HepG2 (cell line): ENCODE results near the gene SLC41A3. TPM values are rescaled to one million over a fixed set of nuclear protein-coding genes. Genes with fewer than 3 reads are reported as not detected.

Experiments
- ATAC-seq: fragments of 200-7000 bp; cut with Tn5 transposase; 3 replicates; pipeline ENCODE4 v1.9.1; 2020; ENCODE audit warnings: mild to moderate bottlenecking, moderate library complexity
- BruUV-seq: library from RNA; stranded (reverse); fragments of 400-500 nt; replicated peaks from 2 replicates; lab custom pipeline; 2021; lab: Mats Ljungman, UMichigan
- CTCF ChIA-PET: fragments of 300-600 bp; formaldehyde crosslinking; extraction: SDS; loops from one replicate; lab custom pipeline; 2021; ENCODE audit warnings: low total read pairs, inconsistent platforms, low intra/inter-chr PET ratio; lab: Yijun Ruan, JAX
- POLR2A ChIA-PET: fragments of 350-600 bp; sonication (Branson Sonifier 250); formaldehyde crosslinking; loops from one replicate; lab custom pipeline; 2020; ENCODE audit warnings: antibody characterized with exemption, inconsistent platforms; lab: Yijun Ruan, JAX
- DNase-seq: peaks from one replicate; pipeline ENCODE4 v3.0.0-alpha.2; 2015; ENCODE audit warnings: low spot score
- FAIRE-seq: peaks from 3 replicates; lab custom pipeline; 2011; peaks lifted over from hg19 to GRCh38; lab: Jason Lieb, UNC
- H2AFZ ChIP-seq: one replicate; pipeline ENCODE4 v1.6.1; 2011; ENCODE audit warnings: low read length, inconsistent platforms
- H3K27ac ChIP-seq: fragments of 300-600 bp; 3 replicates; pipeline ENCODE4 v1.8.0; 2011; ENCODE audit warnings: mixed run types, mild to moderate bottlenecking, mixed read lengths, low read length, inconsistent platforms; ENCODE audit not compliant: insufficient read depth; ENCODE audit errors: extremely low read length
- H3K27me3 ChIP-seq, 2 experiments: fragments of 200-600 bp in 1 of 2; 2 replicates in 1 of 2; 3 replicates in 1 of 2; pipeline versions ENCODE4 v1.6.0 to v1.8.0; 2011; ENCODE audit warnings: low read length in 2 of 2, mild to moderate bottlenecking in 2 of 2, moderate library complexity in 2 of 2, inconsistent platforms in 1 of 2; ENCODE audit not compliant: insufficient read depth in 2 of 2, control insufficient read depth in 1 of 2
- H3K36me3 ChIP-seq, 2 experiments: fragments of 200-600 bp in 1 of 2; replicated peaks in 1 of 2; 2 replicates in 1 of 2; 3 replicates in 1 of 2; pipeline versions ENCODE4 v1.5.1 to v1.8.0; 2011; ENCODE audit warnings: low read length in 2 of 2, inconsistent platforms in 1 of 2; ENCODE audit not compliant: insufficient read depth in 2 of 2, control insufficient read depth in 1 of 2
- H3K4me1 ChIP-seq: 2 replicates; pipeline ENCODE4 v1.5.1; 2012; ENCODE audit warnings: low read length, inconsistent platforms; ENCODE audit not compliant: insufficient read depth
- H3K4me2 ChIP-seq: 2 replicates; pipeline ENCODE4 v1.6.0; 2011; ENCODE audit warnings: low read depth, low read length, inconsistent platforms
- H3K4me3 ChIP-seq, 3 experiments: fragments of 200-600 bp in 1 of 3; sonication (generic), shearing (Covaris generic) in 1 of 3; replicated peaks in 1 of 3; 2 replicates each; pipeline ENCODE4 v1.5.1; 2011 to 2016; ENCODE audit warnings: low read length in 3 of 3, inconsistent platforms in 2 of 3, low read depth in 2 of 3, mild to moderate bottlenecking in 2 of 3, control low read depth in 1 of 3, mixed read lengths in 1 of 3; ENCODE audit not compliant: insufficient read depth in 1 of 3
- H3K79me2 ChIP-seq: one replicate; pipeline ENCODE4 v1.6.1; 2011; ENCODE audit warnings: low read length, inconsistent platforms; ENCODE audit not compliant: insufficient read depth
- H3K9ac ChIP-seq: 2 replicates; pipeline ENCODE4 v1.6.0; 2011; ENCODE audit warnings: mild to moderate bottlenecking, low read depth, low read length, inconsistent platforms; ENCODE audit not compliant: insufficient read depth
- H3K9me3 ChIP-seq: 2 replicates; pipeline ENCODE4 v1.5.1; 2012; ENCODE audit warnings: mild to moderate bottlenecking, low read length
- H4K20me1 ChIP-seq: 2 replicates; pipeline ENCODE4 v1.6.0; 2011; ENCODE audit warnings: inconsistent platforms, mild to moderate bottlenecking, low read length, moderate library complexity; ENCODE audit not compliant: insufficient read depth
- HCFC1 ChIP-seq: fragments of 150-350 bp; IDR thresholded peaks from 2 replicates; pipeline ENCODE4 v1.6.1; 2014; ENCODE audit warnings: low read depth, low read length
- ZNF549 ChIP-seq: sonication (generic); formaldehyde crosslinking; IDR thresholded peaks from 2 replicates; pipeline ENCODE4 v1.5.0; 2020; ENCODE audit warnings: missing genetic modification reagents
- ZNF75D ChIP-seq: sonication (generic); formaldehyde crosslinking; IDR thresholded peaks from 2 replicates; pipeline ENCODE4 v1.8.1; 2023; ENCODE audit warnings: missing genetic modification reagents, mild to moderate bottlenecking, borderline replicate concordance
- WGBS: methylation state at CpG from one replicate; pipeline ENCODE4 v1.1.6; 2017; ENCODE audit warnings: low lambda C conversion rate; 5-methylcytosine and 5-hydroxymethylcytosine counted together
- in situ Hi-C: cut with HindIII; loops from 2 replicates; pipeline ENCODE4 v1.10.0; 2017; ENCODE audit warnings: low pct_unique_long_range_greater_than_20kb; ENCODE audit not compliant: extremely low pct_ligation_motif_present
- intact Hi-C: fragments of 100-400 bp; cut with micrococcal nuclease; formaldehyde crosslinking; loops from one replicate; pipeline ENCODE4 v1.10.0; 2022; ENCODE audit not compliant: unreplicated experiment
- polyA plus RNA-seq, 8 experiments: library from polyadenylated mRNA; depleted of rRNA in 3 of 8; stranded (reverse) in 7 of 8; unstranded in 1 of 8; fragments of >200 nt; fragmentation: Illumina TruSeq in 4 of 8; extraction: Trizol in 4 of 8; gene quantifications; 2 replicates each; pipeline versions ENCODE4 v1.2.1 to v1.2.3, GENCODE V29; 2011 to 2016; ENCODE audit warnings: low read depth in 4 of 8, missing spikeins in 1 of 8, mixed read lengths in 1 of 8; ENCODE audit not compliant: insufficient read depth in 1 of 8
- total RNA-seq, 5 experiments: library from RNA; depleted of rRNA; stranded (reverse); fragments of >200 nt; fragmentation: Illumina TruSeq; extraction: Trizol; gene quantifications; 2 replicates each; pipeline ENCODE4 v1.2.3, GENCODE V29; 2016; ENCODE audit warnings: low read depth in 1 of 5
- TF ChIP-seq, protein P1 (sequence below): sonication (generic); formaldehyde crosslinking; IDR thresholded peaks from 2 replicates; pipeline ENCODE4 v1.4.0; 2020; ENCODE audit warnings: mild to moderate bottlenecking, missing genetic modification reagents
- TF ChIP-seq, protein P2 (sequence below): IDR thresholded peaks from 2 replicates; pipeline ENCODE4 v1.6.1; 2016; ENCODE audit warnings: missing biosample characterization, missing genetic modification reagents, low read depth
- TF ChIP-seq, protein P3 (sequence below): sonication (generic); formaldehyde crosslinking; IDR thresholded peaks from 2 replicates; pipeline ENCODE4 v1.4.0; 2020; ENCODE audit warnings: missing genetic modification reagents, borderline replicate concordance
- TF ChIP-seq, protein P4 (sequence below), 2 experiments: sonication (generic) in 1 of 2; formaldehyde crosslinking in 1 of 2; IDR thresholded peaks; 2 replicates each; pipeline versions ENCODE4 v1.6.1 to v1.9.0; 2014 to 2022; ENCODE audit warnings: antibody characterized with exemption in 1 of 2, borderline replicate concordance in 1 of 2, inconsistent platforms in 1 of 2, low read depth in 1 of 2, missing genetic modification reagents in 1 of 2
- TF ChIP-seq, protein P5 (sequence below): IDR thresholded peaks from 2 replicates; pipeline ENCODE4 v1.6.1; 2016; ENCODE audit warnings: low read depth

SLC41A3 gene
- total and polyA plus RNA-seq, 2 of the 13 experiments (the other 11 are each of a cell fraction or from before 2014, with no cell fraction given): 26.0 to 71.1 TPM

DNA sequence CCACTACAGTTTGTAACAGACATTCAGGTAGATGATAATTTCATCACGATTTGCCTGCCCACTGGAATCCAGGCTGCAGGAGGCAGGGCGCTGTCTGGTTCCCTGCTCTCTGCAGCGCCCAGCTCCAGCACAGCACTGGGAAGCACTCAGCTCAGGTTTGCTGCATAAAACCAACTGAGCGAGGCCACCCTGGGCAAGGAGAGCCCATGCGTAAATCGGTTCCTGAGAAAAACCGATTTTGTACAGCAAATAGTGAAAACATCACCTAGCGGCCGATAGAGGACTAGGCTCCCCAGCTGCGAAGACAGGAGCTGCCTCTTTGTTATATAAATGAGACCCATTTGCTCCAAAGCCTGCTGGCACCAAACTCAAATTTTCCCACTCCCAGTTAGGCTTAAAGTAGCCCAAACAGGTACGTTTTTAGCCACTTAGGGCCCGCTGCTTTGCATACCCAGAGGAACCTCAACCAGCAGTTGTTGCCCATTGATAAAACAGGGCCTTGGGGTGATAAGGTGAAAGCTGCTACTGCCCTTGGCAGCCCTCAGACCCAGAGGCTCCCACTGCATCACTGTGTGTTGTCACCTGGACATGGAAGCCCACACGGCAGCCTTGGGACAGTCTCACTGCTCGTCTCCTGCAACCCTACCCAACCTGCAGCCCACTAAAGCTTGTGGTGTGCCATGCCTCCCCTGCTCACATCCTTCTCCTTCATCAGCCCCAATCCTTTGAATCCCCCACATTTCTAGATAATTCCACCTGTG is 49.0 kb upstream of the SLC41A3 start:
- in situ Hi-C loops (loop anchor here (10.0 to 25.0 kb wide), 2 partner anchors 62 to 229 kb away; partner anchors contain the start of gene KLF15), intact Hi-C loops (no loop called here)
- Histone ChIP-seq H3K27me3 (no peaks in the 10 kb centered on the region), H3K27ac (no peak overlapping the region), H3K4me1 (peaks cover 6% of the 10 kb centered on the region), H3K4me3 (no peak overlapping the region), H3K4me2 (no peak overlapping the region), H4K20me1 (no peaks in the 10 kb centered on the region), H2AFZ (no peak overlapping the region), H3K9ac (no peak overlapping the region), H3K79me2 (no peaks in the 10 kb centered on the region), H3K9me3 (no peaks in the 10 kb centered on the region), H3K36me3 (no peaks in the 10 kb centered on the region)
- ChIA-PET POLR2A (no interaction called here), CTCF (interaction anchor here (2.1 to 4.2 kb wide), 3 partner anchors 65 to 256 kb away, joined by 16 to 27 read pairs (median 25); no protein-coding TSS in a partner anchor)
- FAIRE-seq (no peak), DNase-seq (no peak), ATAC-seq (no peak)
- 90% methylated on average over 9 of the region's 14 CpGs for WGBS
- BruUV-seq: no TSS peak
- TF ChIP-seq, protein P1, sequence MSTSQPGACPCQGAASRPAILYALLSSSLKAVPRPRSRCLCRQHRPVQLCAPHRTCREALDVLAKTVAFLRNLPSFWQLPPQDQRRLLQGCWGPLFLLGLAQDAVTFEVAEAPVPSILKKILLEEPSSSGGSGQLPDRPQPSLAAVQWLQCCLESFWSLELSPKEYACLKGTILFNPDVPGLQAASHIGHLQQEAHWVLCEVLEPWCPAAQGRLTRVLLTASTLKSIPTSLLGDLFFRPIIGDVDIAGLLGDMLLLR (CRISPR knock-in tag): no peak
- TF ChIP-seq ZNF75D (CRISPR knock-in tag) (no peak), ZNF549 (CRISPR knock-in tag) (no peak), HCFC1 (no peak)
- TF ChIP-seq, protein P2, sequence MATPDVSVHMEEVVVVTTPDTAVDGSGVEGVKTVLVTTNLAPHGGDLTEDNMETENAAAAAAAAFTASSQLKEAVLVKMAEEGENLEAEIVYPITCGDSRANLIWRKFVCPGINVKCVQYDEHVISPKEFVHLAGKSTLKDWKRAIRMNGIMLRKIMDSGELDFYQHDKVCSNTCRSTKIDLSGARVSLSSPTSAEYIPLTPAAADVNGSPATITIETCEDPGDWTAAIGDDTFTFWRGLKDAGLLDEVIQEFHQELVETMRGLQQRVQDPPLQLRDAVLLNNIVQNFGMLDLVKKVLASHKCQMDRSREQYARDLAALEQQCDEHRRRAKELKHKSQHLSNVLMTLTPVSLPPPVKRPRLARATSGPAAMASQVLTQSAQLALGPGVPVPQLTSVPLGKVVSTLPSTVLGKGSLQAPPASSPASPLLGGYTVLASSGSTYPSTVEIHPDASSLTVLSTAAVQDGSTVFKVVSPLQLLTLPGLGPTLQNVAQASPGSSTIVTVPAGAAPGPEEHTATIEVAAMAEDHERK (CRISPR knock-in tag): no peak
- TF ChIP-seq, protein P3, sequence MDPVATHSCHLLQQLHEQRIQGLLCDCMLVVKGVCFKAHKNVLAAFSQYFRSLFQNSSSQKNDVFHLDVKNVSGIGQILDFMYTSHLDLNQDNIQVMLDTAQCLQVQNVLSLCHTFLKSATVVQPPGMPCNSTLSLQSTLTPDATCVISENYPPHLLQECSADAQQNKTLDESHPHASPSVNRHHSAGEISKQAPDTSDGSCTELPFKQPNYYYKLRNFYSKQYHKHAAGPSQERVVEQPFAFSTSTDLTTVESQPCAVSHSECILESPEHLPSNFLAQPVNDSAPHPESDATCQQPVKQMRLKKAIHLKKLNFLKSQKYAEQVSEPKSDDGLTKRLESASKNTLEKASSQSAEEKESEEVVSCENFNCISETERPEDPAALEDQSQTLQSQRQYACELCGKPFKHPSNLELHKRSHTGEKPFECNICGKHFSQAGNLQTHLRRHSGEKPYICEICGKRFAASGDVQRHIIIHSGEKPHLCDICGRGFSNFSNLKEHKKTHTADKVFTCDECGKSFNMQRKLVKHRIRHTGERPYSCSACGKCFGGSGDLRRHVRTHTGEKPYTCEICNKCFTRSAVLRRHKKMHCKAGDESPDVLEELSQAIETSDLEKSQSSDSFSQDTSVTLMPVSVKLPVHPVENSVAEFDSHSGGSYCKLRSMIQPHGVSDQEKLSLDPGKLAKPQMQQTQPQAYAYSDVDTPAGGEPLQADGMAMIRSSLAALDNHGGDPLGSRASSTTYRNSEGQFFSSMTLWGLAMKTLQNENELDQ: no peak
- TF ChIP-seq, protein P4, sequence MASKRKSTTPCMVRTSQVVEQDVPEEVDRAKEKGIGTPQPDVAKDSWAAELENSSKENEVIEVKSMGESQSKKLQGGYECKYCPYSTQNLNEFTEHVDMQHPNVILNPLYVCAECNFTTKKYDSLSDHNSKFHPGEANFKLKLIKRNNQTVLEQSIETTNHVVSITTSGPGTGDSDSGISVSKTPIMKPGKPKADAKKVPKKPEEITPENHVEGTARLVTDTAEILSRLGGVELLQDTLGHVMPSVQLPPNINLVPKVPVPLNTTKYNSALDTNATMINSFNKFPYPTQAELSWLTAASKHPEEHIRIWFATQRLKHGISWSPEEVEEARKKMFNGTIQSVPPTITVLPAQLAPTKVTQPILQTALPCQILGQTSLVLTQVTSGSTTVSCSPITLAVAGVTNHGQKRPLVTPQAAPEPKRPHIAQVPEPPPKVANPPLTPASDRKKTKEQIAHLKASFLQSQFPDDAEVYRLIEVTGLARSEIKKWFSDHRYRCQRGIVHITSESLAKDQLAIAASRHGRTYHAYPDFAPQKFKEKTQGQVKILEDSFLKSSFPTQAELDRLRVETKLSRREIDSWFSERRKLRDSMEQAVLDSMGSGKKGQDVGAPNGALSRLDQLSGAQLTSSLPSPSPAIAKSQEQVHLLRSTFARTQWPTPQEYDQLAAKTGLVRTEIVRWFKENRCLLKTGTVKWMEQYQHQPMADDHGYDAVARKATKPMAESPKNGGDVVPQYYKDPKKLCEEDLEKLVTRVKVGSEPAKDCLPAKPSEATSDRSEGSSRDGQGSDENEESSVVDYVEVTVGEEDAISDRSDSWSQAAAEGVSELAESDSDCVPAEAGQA (IDR thresholded peaks at IDR 0.05; ENCODE audit: low read depth): no peak
- TF ChIP-seq, protein P4 (CRISPR knock-in tag; IDR thresholded peaks at IDR 0.05; ENCODE audit: borderline replicate concordance): no peak
- TF ChIP-seq, protein P5, sequence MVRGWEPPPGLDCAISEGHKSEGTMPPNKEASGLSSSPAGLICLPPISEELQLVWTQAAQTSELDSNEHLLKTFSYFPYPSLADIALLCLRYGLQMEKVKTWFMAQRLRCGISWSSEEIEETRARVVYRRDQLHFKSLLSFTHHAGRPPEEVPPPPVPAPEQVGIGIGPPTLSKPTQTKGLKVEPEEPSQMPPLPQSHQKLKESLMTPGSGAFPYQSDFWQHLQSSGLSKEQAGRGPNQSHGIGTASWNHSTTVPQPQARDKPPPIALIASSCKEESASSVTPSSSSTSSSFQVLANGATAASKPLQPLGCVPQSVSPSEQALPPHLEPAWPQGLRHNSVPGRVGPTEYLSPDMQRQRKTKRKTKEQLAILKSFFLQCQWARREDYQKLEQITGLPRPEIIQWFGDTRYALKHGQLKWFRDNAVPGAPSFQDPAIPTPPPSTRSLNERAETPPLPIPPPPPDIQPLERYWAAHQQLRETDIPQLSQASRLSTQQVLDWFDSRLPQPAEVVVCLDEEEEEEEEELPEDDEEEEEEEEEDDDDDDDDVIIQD (CRISPR knock-in tag): no peak
